Measurements from ENCODE around the gene DGKI.
A peak's percentile ranks its signal among the peaks of the same experiment; 100 is the strongest.

Gene DGKI

GRCh38 chr7:137886746-137887145 is 40.0 kb upstream of the DGKI start:
- no peak overlapping the region for H3K4me3 ChIP-seq (replicated peaks in 1 of 2; ENCODE audit: low read depth in 2 of 2, low read length in 2 of 2)
- TF ChIP-seq, protein P1, sequence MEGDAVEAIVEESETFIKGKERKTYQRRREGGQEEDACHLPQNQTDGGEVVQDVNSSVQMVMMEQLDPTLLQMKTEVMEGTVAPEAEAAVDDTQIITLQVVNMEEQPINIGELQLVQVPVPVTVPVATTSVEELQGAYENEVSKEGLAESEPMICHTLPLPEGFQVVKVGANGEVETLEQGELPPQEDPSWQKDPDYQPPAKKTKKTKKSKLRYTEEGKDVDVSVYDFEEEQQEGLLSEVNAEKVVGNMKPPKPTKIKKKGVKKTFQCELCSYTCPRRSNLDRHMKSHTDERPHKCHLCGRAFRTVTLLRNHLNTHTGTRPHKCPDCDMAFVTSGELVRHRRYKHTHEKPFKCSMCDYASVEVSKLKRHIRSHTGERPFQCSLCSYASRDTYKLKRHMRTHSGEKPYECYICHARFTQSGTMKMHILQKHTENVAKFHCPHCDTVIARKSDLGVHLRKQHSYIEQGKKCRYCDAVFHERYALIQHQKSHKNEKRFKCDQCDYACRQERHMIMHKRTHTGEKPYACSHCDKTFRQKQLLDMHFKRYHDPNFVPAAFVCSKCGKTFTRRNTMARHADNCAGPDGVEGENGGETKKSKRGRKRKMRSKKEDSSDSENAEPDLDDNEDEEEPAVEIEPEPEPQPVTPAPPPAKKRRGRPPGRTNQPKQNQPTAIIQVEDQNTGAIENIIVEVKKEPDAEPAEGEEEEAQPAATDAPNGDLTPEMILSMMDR (IDR thresholded peaks at IDR 0.05; ENCODE audit: low read depth, low read length) = no peak
- peak in 1 of 2 donors; percentile 35 for DNase-seq (ENCODE audit: low read depth in 2 of 2)

DNA sequence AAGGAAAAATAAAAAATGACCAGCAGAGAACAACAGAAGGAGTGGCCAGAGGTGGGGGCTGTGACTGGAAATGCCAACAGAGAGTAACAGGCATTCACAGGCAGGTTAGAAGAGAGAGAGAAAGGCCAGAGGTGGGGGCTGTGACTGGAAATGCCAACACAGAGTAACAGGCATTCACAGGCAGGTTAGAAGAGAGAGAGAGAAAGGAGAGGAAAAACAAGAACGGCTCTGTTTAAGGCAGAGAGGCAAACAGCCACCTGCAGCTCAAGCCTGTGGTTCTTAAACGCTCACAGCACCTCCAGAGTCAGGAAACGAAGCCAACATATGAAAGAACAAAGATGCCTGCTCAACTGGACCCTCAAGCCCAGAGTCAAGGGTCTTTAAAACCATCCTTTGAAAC is 39.5 kb upstream of the DGKI start:
- TF ChIP-seq, protein P1 (IDR thresholded peaks at IDR 0.05; ENCODE audit: low read depth, low read length) = no peak

GRCh38 chr7:137885678-137886077 is 38.9 kb upstream of the DGKI start:
- H3K4me3 ChIP-seq (replicated peaks in 1 of 2; ENCODE audit: low read depth in 2 of 2, low read length in 2 of 2) = no peak overlapping the region
- no peak for DNase-seq (ENCODE audit: low read depth in 2 of 2)
- TF ChIP-seq, protein P1 (IDR thresholded peaks at IDR 0.05; ENCODE audit: low read depth, low read length) = no peak

More for the DNA sequence above, 39.5 kb upstream of the DGKI start:
- no peak overlapping the region for H3K4me3 ChIP-seq (replicated peaks in 1 of 2; ENCODE audit: low read depth in 2 of 2, low read length in 2 of 2)
- DNase-seq (ENCODE audit: low read depth in 2 of 2) = no peak

- H3K4me3 ChIP-seq (replicated peaks in 1 of 2; ENCODE audit: low read depth in 2 of 2, low read length in 2 of 2) = no peak overlapping the region
- peak in 1 of 2 donors; percentile 66 for DNase-seq (ENCODE audit: low read depth in 2 of 2)
- TF ChIP-seq, protein P1 (IDR thresholded peaks at IDR 0.05; ENCODE audit: low read depth, low read length) = no peak
Observed at GRCh38 chr7:137882806-137883205, 36.0 kb upstream of the DGKI start.

- DNase-seq (ENCODE audit: low read depth in 2 of 2) = peak; percentile 91 to 99
- H3K4me3 ChIP-seq (replicated peaks in 1 of 2; ENCODE audit: low read depth in 2 of 2, low read length in 2 of 2) = no peak overlapping the region
- TF ChIP-seq, protein P1 (IDR thresholded peaks at IDR 0.05; ENCODE audit: low read depth, low read length) = no peak
Observed at GRCh38 chr7:137882261-137882668, 35.5 kb upstream of the DGKI start.

GRCh38 chr7:137881607-137882260 is 35.0 kb upstream of the DGKI start:
- H3K4me3 ChIP-seq (replicated peaks in 1 of 2; ENCODE audit: low read depth in 2 of 2, low read length in 2 of 2) = no peak overlapping the region
- TF ChIP-seq, protein P1 (IDR thresholded peaks at IDR 0.05; ENCODE audit: low read depth, low read length) = no peak
- DNase-seq (ENCODE audit: low read depth in 2 of 2) = no peak

DNA sequence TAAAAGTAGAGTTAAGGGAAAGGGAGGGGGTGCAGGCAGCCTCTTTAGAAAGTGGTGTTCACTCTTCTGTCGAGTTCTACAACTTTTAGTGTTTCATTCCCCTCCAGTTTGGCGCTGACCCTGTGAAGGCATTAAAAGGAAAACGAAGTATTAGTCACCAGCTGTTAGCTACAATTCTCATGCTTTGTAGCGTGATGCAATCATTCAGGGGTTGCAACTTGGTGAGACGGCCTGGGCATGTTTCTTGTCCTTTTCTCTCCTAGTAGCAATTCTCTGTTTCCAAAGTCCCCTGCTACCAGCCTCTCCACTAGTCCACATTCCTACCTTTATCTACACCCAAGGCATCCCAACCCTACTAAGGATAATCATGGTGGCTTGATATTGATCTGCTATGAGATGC is 33.7 kb upstream of the DGKI start:
- TF ChIP-seq, protein P1 (IDR thresholded peaks at IDR 0.05; ENCODE audit: low read depth, low read length) = no peak
- DNase-seq (ENCODE audit: low read depth in 2 of 2) = peak; percentile 81 to 96
- no peak overlapping the region for H3K4me3 ChIP-seq (replicated peaks in 1 of 2; ENCODE audit: low read depth in 2 of 2, low read length in 2 of 2)

Measured in cardiac fibroblast (primary cell).